Fibroblast of skin of back (primary cell): ENCODE results near the gene LDB2.
A peak's percentile ranks its signal among the peaks of the same experiment; 100 is the strongest.

Source experiments
- DNase-seq: peaks from one replicate; pipeline ENCODE4 v3.0.0-alpha.2; 2013

LDB2 gene

GRCh38 chr4:16682975-16683374 lies 215.5 kb downstream of the LDB2 start:
- no peak for DNase-seq

GRCh38 chr4:16677001-16677944 lies 221.2 kb downstream of the LDB2 start:
- DNase-seq, result no peak

- DNase-seq, result no peak
These were observed 222.1 kb downstream of the LDB2 start for GRCh38 chr4:16676230-16676770.

GRCh38 chr4:16674082-16674481 lies 224.4 kb downstream of the LDB2 start:
- DNase-seq, result no peak

- no peak for DNase-seq
These were observed 226.0 kb downstream of the LDB2 start for GRCh38 chr4:16672421-16672820.

- DNase-seq, result no peak
These were observed 226.7 kb downstream of the LDB2 start for GRCh38 chr4:16671741-16672140.

- no peak for DNase-seq
These were observed 227.7 kb downstream of the LDB2 start for GRCh38 chr4:16670727-16671126.

GRCh38 chr4:16669036-16669435 lies 229.4 kb downstream of the LDB2 start:
- DNase-seq, result no peak

- DNase-seq, result no peak
These were observed 230.0 kb downstream of the LDB2 start for GRCh38 chr4:16668488-16668887.

- peak; percentile 92 for DNase-seq
These were observed 231.0 kb downstream of the LDB2 start for GRCh38 chr4:16667464-16667863.

- DNase-seq, result no peak
These were observed 232.4 kb downstream of the LDB2 start for GRCh38 chr4:16665942-16666551.

GRCh38 chr4:16663732-16664131 lies 234.7 kb downstream of the LDB2 start:
- peak; percentile 51 for DNase-seq

GRCh38 chr4:16663307-16663706 lies 235.1 kb downstream of the LDB2 start:
- no peak for DNase-seq

GRCh38 chr4:16661813-16662212 lies 236.6 kb downstream of the LDB2 start:
- DNase-seq, result no peak

GRCh38 chr4:16660656-16661055 lies 237.8 kb downstream of the LDB2 start:
- DNase-seq, result no peak

GRCh38 chr4:16659694-16660093 lies 238.8 kb downstream of the LDB2 start:
- DNase-seq, result no peak

GRCh38 chr4:16659079-16659478 lies 239.4 kb downstream of the LDB2 start:
- DNase-seq, result no peak

GRCh38 chr4:16658183-16658582 lies 240.3 kb downstream of the LDB2 start:
- DNase-seq, result no peak

- DNase-seq, result no peak
These were observed 243.3 kb downstream of the LDB2 start for GRCh38 chr4:16655111-16655510.

GRCh38 chr4:16652732-16653305 lies 245.6 kb downstream of the LDB2 start:
- no peak for DNase-seq

GRCh38 chr4:16646459-16646858 lies 252.0 kb downstream of the LDB2 start:
- DNase-seq, result no peak

GRCh38 chr4:16643893-16644292 lies 254.6 kb downstream of the LDB2 start:
- no peak for DNase-seq

- no peak for DNase-seq
These were observed 255.5 kb downstream of the LDB2 start for GRCh38 chr4:16642897-16643296.
